ENCODE data around the gene ZNF830.

- TF ChIP-seq CTCF (IDR thresholded peaks at IDR 0.05; ENCODE audit: low read length) (no peak), EZH2 (IDR thresholded peaks at IDR 0.05; ENCODE audit: borderline replicate concordance, low read length) (no peak)
These were observed 38.1 kb downstream of the ZNF830 start for GRCh38 chr17:34999456-34999855.

Measured in OCI-LY1 (cell line).